ENCODE data around the gene CARS1. TPM values are rescaled to one million over a fixed set of nuclear protein-coding genes. Genes with fewer than 3 reads are reported as not detected.

The CARS1 gene
- total RNA-seq, 1 donor from 2014 or later: 17.2 TPM

DNA sequence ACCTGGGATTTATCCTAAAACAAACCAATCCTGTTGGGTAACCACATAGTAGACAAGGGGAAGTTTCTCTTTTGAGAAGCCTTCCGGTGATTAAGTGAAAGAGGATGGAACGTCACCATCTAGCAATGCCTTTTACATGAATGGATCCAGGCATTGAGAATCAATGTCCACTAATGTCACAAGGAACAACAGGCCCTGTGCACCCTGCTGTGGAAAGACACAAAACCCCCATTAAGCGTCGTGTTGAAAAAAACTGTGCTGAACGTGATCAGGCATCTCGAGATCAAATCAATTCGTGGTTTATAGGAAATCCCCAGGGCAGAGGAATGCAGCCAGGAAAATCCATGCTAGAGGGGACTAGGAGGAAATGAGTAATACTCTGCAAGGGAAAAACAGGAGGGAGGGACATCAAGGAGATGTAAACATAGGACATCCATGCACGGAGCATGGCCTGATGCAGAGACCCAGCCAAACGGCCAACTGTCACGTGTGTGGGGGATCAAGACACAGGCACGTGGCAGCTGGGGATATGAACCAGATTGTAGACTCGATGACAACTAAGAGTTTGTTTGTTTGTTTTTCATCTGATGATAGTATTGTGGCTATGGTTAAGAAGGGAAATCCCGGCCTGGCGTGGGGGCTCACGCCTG is 38.6 kb upstream of the CARS1 start:
- Histone ChIP-seq H3K27ac (no peak overlapping the region), H3F3A (ENCODE audit: low read depth) (no peaks in the 10 kb centered on the region), H3K9ac (no peak overlapping the region), H3K4me2 (peak overlapping the region; percentile 5), H3K4me1 (peaks cover 9% of the 10 kb centered on the region), H3K79me2 (ENCODE audit: low read depth) (no peaks in the 10 kb centered on the region), H3K4me3 (no peak overlapping the region), H4K20me1 (ENCODE audit: low read depth) (no peaks in the 10 kb centered on the region), H3K27me3 (no peaks in the 10 kb centered on the region), H3K36me3 (no peaks in the 10 kb centered on the region), H2AFZ (replicated peaks) (no peak overlapping the region), H3K9me3 (ENCODE audit: low read depth) (no peaks in the 10 kb centered on the region)
- Mint-ChIP-seq H3K36me3 (peaks cover 15% of the 10 kb centered on the region), H3K4me1 (peaks cover 15% of the 10 kb centered on the region), H3K9me3 (no peaks in the 10 kb centered on the region), H3K27me3 (ENCODE audit: insufficient read depth, low read depth) (peaks cover 5% of the 10 kb centered on the region), H3K27ac (no peak overlapping the region), H3K4me3 (no peak overlapping the region)
- TF ChIP-seq, protein P1, sequence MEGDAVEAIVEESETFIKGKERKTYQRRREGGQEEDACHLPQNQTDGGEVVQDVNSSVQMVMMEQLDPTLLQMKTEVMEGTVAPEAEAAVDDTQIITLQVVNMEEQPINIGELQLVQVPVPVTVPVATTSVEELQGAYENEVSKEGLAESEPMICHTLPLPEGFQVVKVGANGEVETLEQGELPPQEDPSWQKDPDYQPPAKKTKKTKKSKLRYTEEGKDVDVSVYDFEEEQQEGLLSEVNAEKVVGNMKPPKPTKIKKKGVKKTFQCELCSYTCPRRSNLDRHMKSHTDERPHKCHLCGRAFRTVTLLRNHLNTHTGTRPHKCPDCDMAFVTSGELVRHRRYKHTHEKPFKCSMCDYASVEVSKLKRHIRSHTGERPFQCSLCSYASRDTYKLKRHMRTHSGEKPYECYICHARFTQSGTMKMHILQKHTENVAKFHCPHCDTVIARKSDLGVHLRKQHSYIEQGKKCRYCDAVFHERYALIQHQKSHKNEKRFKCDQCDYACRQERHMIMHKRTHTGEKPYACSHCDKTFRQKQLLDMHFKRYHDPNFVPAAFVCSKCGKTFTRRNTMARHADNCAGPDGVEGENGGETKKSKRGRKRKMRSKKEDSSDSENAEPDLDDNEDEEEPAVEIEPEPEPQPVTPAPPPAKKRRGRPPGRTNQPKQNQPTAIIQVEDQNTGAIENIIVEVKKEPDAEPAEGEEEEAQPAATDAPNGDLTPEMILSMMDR (IDR thresholded peaks at IDR 0.05): no peak
- TF ChIP-seq EZH2phosphoT487 (IDR thresholded peaks at IDR 0.05) (no peak), EZH2 (IDR thresholded peaks at IDR 0.05) (no peak)
- peak; percentile 69 for DNase-seq (ENCODE audit: low spot score)

DNA sequence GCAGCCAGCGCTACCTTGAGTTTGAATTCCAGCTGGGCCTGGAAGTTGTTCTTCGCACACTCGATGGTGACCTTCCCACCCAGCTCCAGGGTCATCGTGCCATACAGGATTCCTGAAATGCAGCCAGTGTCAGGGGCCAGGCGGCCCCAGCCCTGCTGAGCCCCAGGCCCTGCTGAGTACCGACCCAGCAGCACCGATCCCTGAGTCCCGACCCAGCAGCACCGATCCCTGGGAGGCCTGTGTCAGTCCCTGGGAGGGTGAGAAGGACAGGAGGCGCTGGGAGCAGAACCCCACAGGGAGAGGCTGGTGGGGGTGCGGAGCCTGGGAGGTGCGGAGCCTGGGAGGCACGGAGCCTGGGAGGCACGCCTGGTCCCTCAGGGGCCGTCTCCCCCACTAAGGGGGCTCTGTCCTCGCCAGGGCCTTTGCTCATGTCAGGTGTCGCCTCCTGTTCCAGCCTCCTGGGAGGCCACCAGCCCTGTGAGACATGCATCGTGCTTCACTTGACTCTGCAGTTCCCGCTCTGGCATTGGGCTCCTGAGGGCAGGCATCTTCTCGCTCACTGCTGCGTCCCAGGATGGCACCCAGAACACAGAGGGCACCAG is 37.1 kb upstream of the CARS1 start:
- H3K36me3 ChIP-seq: no peaks in the 10 kb centered on the region
- no peaks in the 10 kb centered on the region for H3K9me3 ChIP-seq (ENCODE audit: low read depth)
- Mint-ChIP-seq H3K9me3 (no peaks in the 10 kb centered on the region), H3K4me3 (no peak overlapping the region), H3K27ac (no peak overlapping the region), H3K4me1 (peaks cover 15% of the 10 kb centered on the region), H3K36me3 (peaks cover 13% of the 10 kb centered on the region), H3K27me3 (ENCODE audit: insufficient read depth, low read depth) (peaks cover 8% of the 10 kb centered on the region)
- H3K9ac ChIP-seq: no peak overlapping the region
- H3K4me1 ChIP-seq: peaks cover 9% of the 10 kb centered on the region
- H3K4me3 ChIP-seq: no peak overlapping the region
- H3K4me2 ChIP-seq: no peak overlapping the region
- H3K27ac ChIP-seq: no peak overlapping the region
- H2AFZ ChIP-seq (replicated peaks): no peak overlapping the region
- no peak for DNase-seq (ENCODE audit: low spot score)
- TF ChIP-seq, protein P1 (IDR thresholded peaks at IDR 0.05): no peak
- no peak for TF ChIP-seq EZH2phosphoT487 (IDR thresholded peaks at IDR 0.05)
- no peak for TF ChIP-seq EZH2 (IDR thresholded peaks at IDR 0.05)
- no peaks in the 10 kb centered on the region for H4K20me1 ChIP-seq (ENCODE audit: low read depth)
- H3F3A ChIP-seq (ENCODE audit: low read depth): no peaks in the 10 kb centered on the region
- H3K79me2 ChIP-seq (ENCODE audit: low read depth): no peaks in the 10 kb centered on the region
- H3K27me3 ChIP-seq: no peaks in the 10 kb centered on the region

DNA sequence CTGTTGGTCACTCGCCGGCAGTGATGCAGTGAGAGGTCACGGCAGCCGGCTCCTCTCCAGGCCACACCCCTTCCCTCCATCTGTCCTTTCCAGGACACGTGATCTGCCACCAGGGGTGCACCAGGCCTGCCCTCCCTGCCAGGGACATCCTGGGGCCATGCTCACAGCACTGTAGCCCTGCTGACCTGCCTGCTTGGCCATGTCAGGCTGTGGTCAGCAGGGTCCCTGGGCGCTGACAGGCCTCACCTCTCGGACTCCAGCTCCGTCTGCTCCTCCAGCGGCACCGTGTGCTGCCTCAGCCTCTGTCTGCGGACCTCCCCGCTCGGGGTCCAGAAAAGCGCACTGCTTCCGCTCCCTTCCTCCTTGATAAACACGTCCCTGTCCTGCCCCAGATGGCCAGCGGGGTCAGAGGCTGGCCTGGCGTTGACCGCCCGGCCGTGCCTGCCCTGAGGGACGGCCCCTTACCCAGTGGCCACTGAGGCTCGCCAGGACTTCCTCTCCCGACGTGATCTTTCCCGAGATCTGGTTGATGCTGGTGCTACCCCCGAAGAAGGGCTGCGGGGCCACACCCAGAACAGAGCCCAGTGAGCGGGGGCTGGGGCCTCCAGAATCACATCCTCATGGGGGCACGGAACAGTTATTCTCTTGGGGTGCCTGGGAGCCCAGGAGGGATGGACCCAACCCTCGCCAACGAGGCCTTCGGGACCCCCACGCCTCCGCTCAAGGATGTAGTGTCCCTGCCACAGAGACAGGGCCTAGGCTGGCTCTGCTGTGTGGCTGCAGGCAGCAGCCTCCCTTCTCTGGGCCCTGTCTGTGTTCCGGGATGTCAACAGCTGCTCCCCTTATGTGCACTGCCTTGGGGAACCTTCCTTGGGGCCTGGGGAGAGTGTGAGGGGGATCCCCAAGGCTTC is 36.3 kb upstream of the CARS1 start:
- Mint-ChIP-seq H3K4me3 (no peak overlapping the region), H3K36me3 (peaks cover 9% of the 10 kb centered on the region), H3K27ac (no peak overlapping the region), H3K9me3 (no peaks in the 10 kb centered on the region), H3K4me1 (peaks cover 15% of the 10 kb centered on the region), H3K27me3 (ENCODE audit: insufficient read depth, low read depth) (peaks cover 8% of the 10 kb centered on the region)
- no peaks in the 10 kb centered on the region for H3K27me3 ChIP-seq
- H3K9ac ChIP-seq: no peak overlapping the region
- no peak overlapping the region for H3K4me2 ChIP-seq
- H2AFZ ChIP-seq (replicated peaks): no peak overlapping the region
- no peak for TF ChIP-seq EZH2 (IDR thresholded peaks at IDR 0.05)
- TF ChIP-seq EZH2phosphoT487 (IDR thresholded peaks at IDR 0.05): no peak
- TF ChIP-seq, protein P1 (IDR thresholded peaks at IDR 0.05): no peak
- H3K4me1 ChIP-seq: peaks cover 9% of the 10 kb centered on the region
- DNase-seq (ENCODE audit: low spot score): peak; percentile 26
- no peak overlapping the region for H3K4me3 ChIP-seq
- no peaks in the 10 kb centered on the region for H3K36me3 ChIP-seq
- no peaks in the 10 kb centered on the region for H3F3A ChIP-seq (ENCODE audit: low read depth)
- H3K27ac ChIP-seq: no peak overlapping the region
- H3K9me3 ChIP-seq (ENCODE audit: low read depth): no peaks in the 10 kb centered on the region
- H3K79me2 ChIP-seq (ENCODE audit: low read depth): no peaks in the 10 kb centered on the region
- H4K20me1 ChIP-seq (ENCODE audit: low read depth): no peaks in the 10 kb centered on the region

Data from neural progenitor cell (in vitro differentiated cells).